K562 (cell line): ENCODE data around the gene MRPS35. TPM values are rescaled to one million over a fixed set of nuclear protein-coding genes. Genes with fewer than 3 reads are reported as not detected.
A peak's percentile ranks its signal among the peaks of the same experiment; 100 is the strongest.

ENCODE experiments used
- ATAC-seq: fragments of 200-7000 bp; cut with Tn5 transposase; 3 replicates; pipeline ENCODE4 v1.9.1; 2020; ENCODE audit warnings: moderate library complexity
- BruUV-seq: library from RNA; stranded (reverse); fragments of 400-500 nt; replicated peaks from 2 replicates; lab custom pipeline; 2021; lab: Mats Ljungman, UMichigan
- CTCF ChIA-PET: fragments of 300-600 bp; formaldehyde crosslinking; extraction: SDS; loops from one replicate; lab custom pipeline; 2021; ENCODE audit warnings: low intra/inter-chr PET ratio; lab: Yijun Ruan, JAX
- POLR2A ChIA-PET: fragments of 300-600, 350-650 bp; sonication (Branson Sonifier 250); formaldehyde crosslinking; extraction: SDS; loops from one replicate; lab custom pipeline; 2021; ENCODE audit warnings: antibody characterized with exemption, inconsistent platforms; lab: Yijun Ruan, JAX
- DNase-seq, 4 experiments: peaks; one replicate each; pipeline versions ENCODE4 v3.0.0 to v3.0.0-alpha.2; 2011 to 2018; ENCODE audit warnings: low spot score in 3 of 4, mixed read lengths in 3 of 4; ENCODE audit errors: extremely low read depth in 1 of 4
- FAIRE-seq: peaks from 2 replicates; lab custom pipeline; 2011; peaks lifted over from hg19 to GRCh38; lab: Jason Lieb, UNC
- H2AFZ ChIP-seq: 2 replicates; pipeline ENCODE4 v1.6.0; 2011; ENCODE audit warnings: low read depth, low read length, control low read depth, inconsistent platforms
- H3K27ac ChIP-seq: fragments of 200-600 bp; 3 replicates; pipeline ENCODE4 v1.8.0; 2011; ENCODE audit warnings: low read depth, mild to moderate bottlenecking, control low read depth, inconsistent platforms, low read length, moderate library complexity, mixed read lengths; ENCODE audit errors: extremely low read depth
- H3K27me3 ChIP-seq, 2 experiments: fragments of 300-600 bp in 1 of 2; 2 replicates in 1 of 2; 3 replicates in 1 of 2; pipeline versions ENCODE4 v1.6.0 to v1.8.0; 2011; ENCODE audit warnings: inconsistent platforms in 2 of 2, low read length in 2 of 2, mild to moderate bottlenecking in 1 of 2, mixed read lengths in 1 of 2, moderate library complexity in 1 of 2; ENCODE audit not compliant: control insufficient read depth in 2 of 2, insufficient read depth in 2 of 2
- H3K36me3 ChIP-seq: fragments of 300-600 bp; 3 replicates; pipeline ENCODE4 v1.8.0; 2011; ENCODE audit warnings: mild to moderate bottlenecking, low read length, inconsistent platforms; ENCODE audit not compliant: control insufficient read depth, insufficient read depth
- H3K4me1 ChIP-seq, 2 experiments: fragments of 200-600 bp in 1 of 2; replicated peaks in 1 of 2; 2 replicates in 1 of 2; 3 replicates in 1 of 2; pipeline versions ENCODE4 v1.5.1 to v1.8.0; 2011; ENCODE audit warnings: inconsistent platforms in 2 of 2, low read length in 2 of 2, mild to moderate bottlenecking in 1 of 2, mixed read lengths in 1 of 2, moderate library complexity in 1 of 2; ENCODE audit not compliant: control insufficient read depth in 2 of 2, insufficient read depth in 2 of 2
- H3K4me2 ChIP-seq: 2 replicates; pipeline ENCODE4 v1.6.1; 2011; ENCODE audit warnings: low read length, control low read depth, inconsistent platforms, mixed read lengths; ENCODE audit not compliant: insufficient read depth
- H3K4me3 ChIP-seq: fragments of 200-600 bp; sonication (generic), shearing (Covaris generic); 2 replicates; pipeline ENCODE4 v1.5.1; 2016; ENCODE audit warnings: control low read depth, inconsistent platforms
- H3K79me2 ChIP-seq: fragments of 200-600 bp; 3 replicates; pipeline ENCODE4 v1.8.0; 2011; ENCODE audit warnings: low read length, inconsistent platforms; ENCODE audit not compliant: control insufficient read depth, insufficient read depth
- H3K9ac ChIP-seq, 2 experiments: 2 replicates each; pipeline versions ENCODE4 v1.6.0 to v1.6.1; 2011; ENCODE audit warnings: low read depth in 2 of 2, low read length in 2 of 2, control low read depth in 1 of 2, inconsistent platforms in 1 of 2, mild to moderate bottlenecking in 1 of 2, mixed read lengths in 1 of 2; ENCODE audit not compliant: insufficient read depth in 1 of 2
- H3K9me1 ChIP-seq: one replicate; pipeline ENCODE4 v1.6.0; 2011; ENCODE audit warnings: inconsistent platforms, mild to moderate bottlenecking, low read length, moderate library complexity; ENCODE audit not compliant: control insufficient read depth, insufficient read depth
- H3K9me3 ChIP-seq: replicated peaks from 2 replicates; pipeline ENCODE4 v1.5.1; 2011; ENCODE audit warnings: low read depth, low read length, inconsistent platforms; ENCODE audit not compliant: control insufficient read depth, insufficient read depth
- H4K20me1 ChIP-seq: replicated peaks from 2 replicates; pipeline ENCODE4 v1.6.1; 2011; ENCODE audit warnings: low read length, inconsistent platforms, mixed read lengths; ENCODE audit not compliant: control insufficient read depth, insufficient read depth
- HDGF ChIP-seq: fragments of 450-650 bp; IDR thresholded peaks from 2 replicates; pipeline ENCODE4 v1.6.1; 2016
- L3MBTL2 ChIP-seq: fragments of 450-650 bp; IDR thresholded peaks from 2 replicates; pipeline ENCODE4 v1.6.1; 2016; ENCODE audit warnings: mild to moderate bottlenecking, moderate library complexity
- MAZ ChIP-seq, 2 experiments: fragments of 450-650 bp in 1 of 2; sonication (generic) in 1 of 2; formaldehyde crosslinking; IDR thresholded peaks in 1 of 2; conservative IDR thresholded peaks in 1 of 2; 2 replicates each; pipeline versions ENCODE4 v1.4.0 to v1.5.0; 2020; ENCODE audit warnings: mild to moderate bottlenecking in 1 of 2, missing genetic modification reagents in 1 of 2
- NCOR1 ChIP-seq: fragments of 450-650 bp; IDR thresholded peaks from 2 replicates; pipeline ENCODE4 v1.6.1; 2016; ENCODE audit warnings: mild to moderate bottlenecking, moderate library complexity
- NRF1 ChIP-seq, 2 experiments: fragments of 450-650 bp; IDR thresholded peaks in 1 of 2; conservative IDR thresholded peaks in 1 of 2; 2 replicates each; pipeline ENCODE4 v1.6.1; 2014; ENCODE audit warnings: mild to moderate bottlenecking in 2 of 2
- NUFIP1 ChIP-seq: fragments of 450-650 bp; IDR thresholded peaks from 2 replicates; pipeline ENCODE4 v1.6.1; 2018; ENCODE audit not compliant: partially characterized antibody
- PRMT5 ChIP-seq: sonication (generic); formaldehyde crosslinking; IDR thresholded peaks from 2 replicates; pipeline ENCODE4 v1.5.0; 2020; ENCODE audit warnings: missing genetic modification reagents
- RBM14 ChIP-seq: fragments of 200-400 bp; formaldehyde crosslinking; IDR thresholded peaks from 2 replicates; pipeline ENCODE4 v1.6.1; 2018; ENCODE audit warnings: low read depth, mild to moderate bottlenecking, low read length, moderate library complexity, borderline replicate concordance; ENCODE audit not compliant: insufficient read depth
- SAP30 ChIP-seq: fragments of 200-600 bp; sonication (generic); IDR thresholded peaks from 2 replicates; pipeline ENCODE4 v1.6.1; 2012; ENCODE audit warnings: borderline replicate concordance, low read depth, mild to moderate bottlenecking, moderate library complexity, low read length, control low read depth, inconsistent platforms; ENCODE audit not compliant: insufficient read depth, poor library complexity, severe bottlenecking
- SP1 ChIP-seq: sonication (generic); formaldehyde crosslinking; IDR thresholded peaks from 2 replicates; pipeline ENCODE4 v1.8.1; 2022; ENCODE audit warnings: mild to moderate bottlenecking, missing genetic modification reagents
- SUPT5H ChIP-seq: fragments of 450-650 bp; IDR thresholded peaks from 2 replicates; pipeline ENCODE4 v1.6.1; 2016
- TEAD1 ChIP-seq, 2 experiments: fragments of 450-650 bp in 1 of 2; sonication (generic) in 1 of 2; formaldehyde crosslinking; IDR thresholded peaks; 2 replicates each; pipeline versions ENCODE4 v1.4.0 to v1.8.0; 2020 to 2022; ENCODE audit warnings: mild to moderate bottlenecking in 2 of 2, missing genetic modification reagents in 1 of 2
- TFAP4 ChIP-seq: sonication (generic); formaldehyde crosslinking; IDR thresholded peaks from 2 replicates; pipeline ENCODE4 v1.8.0; 2022; ENCODE audit warnings: missing genetic modification reagents, mild to moderate bottlenecking, moderate library complexity, borderline replicate concordance
- ZBTB1 ChIP-seq: sonication (generic); formaldehyde crosslinking; IDR thresholded peaks from 2 replicates; pipeline ENCODE4 v1.8.1; 2023; ENCODE audit warnings: missing genetic modification reagents, low read depth, mild to moderate bottlenecking, borderline replicate concordance
- ZNF592 ChIP-seq: fragments of 450-650 bp; IDR thresholded peaks from 2 replicates; pipeline ENCODE4 v1.6.1; 2017; ENCODE audit warnings: antibody characterized with exemption, mild to moderate bottlenecking
- ZNF644 ChIP-seq: fragments of 200-800 bp; sonication (Bioruptor generic); IDR thresholded peaks from 2 replicates; pipeline ENCODE4 v1.6.1; 2016; ENCODE audit warnings: low read depth, missing genetic modification characterization, missing compliant biosample characterization
- WGBS: fragments of 100-300 bp; shearing (Covaris generic); methylation state at CpG from one replicate; pipeline ENCODE4 v1.1.6; 2016; ENCODE audit warnings: low coverage, mixed read lengths; ENCODE audit not compliant: insufficient coverage; ENCODE audit errors: missing lambda C conversion rate; 5-methylcytosine and 5-hydroxymethylcytosine counted together
- in situ Hi-C: fragments of 300-500 bp; cut with MboI; formaldehyde crosslinking; loops from 4 replicates; pipeline ENCODE4 v1.15.0; 2018; ENCODE audit warnings: inconsistent platforms, mixed read lengths
- intact Hi-C: fragments of 100-400 bp; cut with micrococcal nuclease; formaldehyde crosslinking; loops from 2 replicates; pipeline ENCODE4 v1.14.2; 2022
- polyA plus RNA-seq, 8 experiments: library from polyadenylated mRNA; depleted of rRNA in 4 of 8; stranded (reverse) in 5 of 8; unstranded in 3 of 8; fragments of >200 nt; fragmentation: Nextera tagmentation in 2 of 8; fragmentation: Illumina TruSeq in 1 of 8; extraction: Ambion mirVana in 2 of 8; extraction: Trizol in 1 of 8; gene quantifications; 2 replicates each; pipeline versions ENCODE4 v1.2.1 to v1.2.3, GENCODE V29; 2011 to 2014; ENCODE audit warnings: inconsistent platforms in 1 of 8, missing spikeins in 1 of 8
- total RNA-seq, 7 experiments: library from RNA; depleted of rRNA in 6 of 7; stranded (reverse); fragments of >200 nt in 6 of 7; fragmentation: Illumina TruSeq in 2 of 7; extraction: Trizol in 2 of 7; gene quantifications; 2 replicates each; pipeline versions ENCODE4 v1.2.1 to v1.2.3, GENCODE V29; 2011 to 2021; ENCODE audit warnings: low replicate concordance in 1 of 7

MRPS35 gene
- total and polyA plus RNA-seq, 9 of the 15 experiments (the other 6 are each of a cell fraction or from before 2014, with no cell fraction given): 79.0 to 183 (median 114) TPM

GRCh38 chr12:27780612-27781408, 70.2 kb downstream of the MRPS35 start:
- in situ Hi-C loops: no loop called here
- peak overlapping the region; percentile 54 to 97 for H3K9ac ChIP-seq
- BruUV-seq: no TSS peak
- peak overlapping the region; percentile 71 for H3K27ac ChIP-seq
- peaks cover 27% of the 10 kb centered on the region for H3K79me2 ChIP-seq
- DNase-seq: peak; percentile 29 to 40 (median 32)
- H2AFZ ChIP-seq: peak overlapping the region; percentile 98
- CTCF ChIA-PET: no interaction called here
- H3K4me1 ChIP-seq: peaks cover 11 to 28% of the 10 kb centered on the region in 2 experiments; a peak in 4 of 5 replicates
- WGBS: 6% methylated on average over 23 of the region's 27 CpGs
- ATAC-seq: peak; percentile 67
- no peaks in the 10 kb centered on the region for H3K9me3 ChIP-seq
- FAIRE-seq: peak; percentile 26
- peak overlapping the region; percentile 86 for H3K4me2 ChIP-seq
- peaks cover 10% of the 10 kb centered on the region; the same call in 2 of the 3 replicates for H3K36me3 ChIP-seq
- H4K20me1 ChIP-seq: no peaks in the 10 kb centered on the region; the same call in 1 of the 2 replicates
- H3K4me3 ChIP-seq: peak overlapping the region; percentile 66
- no peaks in the 10 kb centered on the region for H3K9me1 ChIP-seq
- no peaks in the 10 kb centered on the region for H3K27me3 ChIP-seq
- POLR2A ChIA-PET: interaction anchor here (0.6 to 2.0 kb wide), 3 partner anchors 9 to 11 kb away, joined by 3 to 8 read pairs (median 3); no protein-coding TSS in a partner anchor
- intact Hi-C loops: loop anchor here (5.0 kb wide), 1 partner anchor 41 kb away; no protein-coding TSS in a partner anchor
- TF ChIP-seq NCOR1 (no peak), TEAD1 (CRISPR knock-in tag; IDR thresholded peaks at IDR 0.05) (peak in 1 of 2 experiments; percentile 69; a peak in 1 of 4 replicates), SP1 (CRISPR knock-in tag) (peak; percentile 45; the same call in 1 of the 2 replicates), ZBTB1 (CRISPR knock-in tag) (peak; percentile 51; the same call in 1 of the 2 replicates), L3MBTL2 (peak; percentile 48), NUFIP1 (no peak), SUPT5H (no peak), MAZ (CRISPR knock-in tag; conservative IDR thresholded peaks at IDR 0.05 in 1 of 2, IDR thresholded peaks at IDR 0.05 in 1 of 2) (no peak), PRMT5 (CRISPR knock-in tag) (0 out of 2 replicates have a peak, but pooled peaks have one; percentile 12), TFAP4 (CRISPR knock-in tag) (0 out of 2 replicates have a peak, but pooled peaks have one; percentile 26), HDGF (no peak), RBM14 (no peak), SAP30 (no peak), NRF1 (conservative IDR thresholded peaks at IDR 0.05 in 1 of 2, IDR thresholded peaks at IDR 0.05 in 1 of 2) (peak; percentile 58 to 70), ZNF592 (0 out of 2 replicates have a peak, but pooled peaks have one; percentile 0), ZNF644 (no peak)
